Measurements from ENCODE around the gene KCNMA1. TPM values are rescaled to one million over a fixed set of nuclear protein-coding genes. Genes with fewer than 3 reads are reported as not detected.

KCNMA1 gene
- total RNA-seq, 3 donors from 2014 or later: 45.4 to 312 (median 62.4) TPM

DNA sequence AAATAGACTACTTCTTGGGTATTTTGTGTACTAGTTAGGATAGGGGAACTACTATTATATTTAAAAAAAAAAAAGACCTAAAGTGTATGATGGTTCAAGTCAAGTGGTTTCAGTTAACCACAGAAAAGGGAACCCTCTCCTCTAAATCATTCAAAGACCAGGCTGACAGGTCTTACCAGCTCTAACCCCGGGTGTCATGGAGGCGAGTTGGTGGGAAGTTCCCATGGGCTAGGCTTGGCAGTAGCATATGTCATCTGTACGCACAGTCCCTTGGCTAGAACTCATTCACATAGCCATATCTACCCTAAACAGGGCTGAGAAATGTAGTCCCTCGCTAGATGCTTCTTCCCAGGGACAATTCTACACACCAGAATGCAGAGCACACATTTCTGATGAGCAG lies 37.7 kb upstream of the KCNMA1 start:
- Histone ChIP-seq H3K36me3 (ENCODE audit: low read depth) (no peaks in the 10 kb centered on the region), H3K4me3 (no peak overlapping the region), H3K9me3 (no peaks in the 10 kb centered on the region), H3K4me1 (ENCODE audit: low read depth) (no peaks in the 10 kb centered on the region)
- TF ChIP-seq CTCF (IDR thresholded peaks at IDR 0.05): no peak
- ATAC-seq: no peak
- intact Hi-C loops (cut with DNase I, micrococcal nuclease): no loop called here
- no peak for DNase-seq

- no peaks in the 10 kb centered on the region for H3K4me1 ChIP-seq (ENCODE audit: low read depth)
- intact Hi-C loops (cut with DNase I, micrococcal nuclease): no loop called here
- no peak overlapping the region for H3K4me3 ChIP-seq
- ATAC-seq (peak; percentile 66), DNase-seq (no peak)
- no peak for TF ChIP-seq CTCF (IDR thresholded peaks at IDR 0.05)
- H3K9me3 ChIP-seq: no peaks in the 10 kb centered on the region
- H3K36me3 ChIP-seq (ENCODE audit: low read depth): no peaks in the 10 kb centered on the region
Measured at GRCh38 chr10:77673515-77674140, 36.0 kb upstream of the KCNMA1 start.

- Histone ChIP-seq H3K36me3 (ENCODE audit: low read depth) (no peaks in the 10 kb centered on the region), H3K4me3 (no peak overlapping the region), H3K9me3 (no peaks in the 10 kb centered on the region), H3K4me1 (ENCODE audit: low read depth) (no peaks in the 10 kb centered on the region)
- DNase-seq (no peak), ATAC-seq (peak; percentile 12)
- TF ChIP-seq CTCF (IDR thresholded peaks at IDR 0.05): no peak
- intact Hi-C loops (cut with DNase I, micrococcal nuclease): no loop called here
Measured at GRCh38 chr10:77673101-77673500, 35.5 kb upstream of the KCNMA1 start.

DNA sequence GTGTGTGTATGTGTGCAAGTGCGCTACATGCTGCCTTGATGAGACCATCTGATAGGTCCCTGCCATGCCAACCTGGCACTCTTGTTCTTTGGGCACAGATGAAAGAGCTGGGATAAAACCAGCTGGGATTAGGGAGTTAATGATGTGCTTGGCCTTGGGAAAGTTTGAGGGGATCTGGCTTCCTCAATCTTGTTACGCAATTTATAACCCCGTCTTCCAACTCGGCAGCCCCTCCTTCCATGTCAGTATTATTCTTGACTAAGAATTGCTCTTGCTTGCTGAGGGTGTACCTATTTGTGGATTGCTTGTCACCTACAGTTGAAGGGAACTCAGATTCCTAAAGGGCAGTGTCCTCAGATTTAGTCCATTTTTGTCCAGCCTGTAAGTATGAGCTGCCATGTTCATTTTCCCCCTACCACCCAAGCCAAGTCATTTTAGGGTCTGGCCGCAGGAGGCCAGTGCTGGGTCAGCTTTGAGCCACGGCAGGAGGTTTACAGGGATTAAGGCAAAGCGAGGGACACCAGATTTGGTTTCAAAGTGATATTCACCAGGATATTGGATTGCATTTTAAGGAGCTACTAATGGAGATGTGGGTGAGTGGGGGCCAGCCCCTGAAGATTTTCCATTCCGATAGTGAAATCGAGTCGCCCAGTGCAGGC lies 34.1 kb upstream of the KCNMA1 start:
- no peaks in the 10 kb centered on the region for H3K4me1 ChIP-seq (ENCODE audit: low read depth)
- intact Hi-C loops (cut with DNase I, micrococcal nuclease): no loop called here
- TF ChIP-seq CTCF (IDR thresholded peaks at IDR 0.05): no peak
- no peak overlapping the region for H3K4me3 ChIP-seq
- ATAC-seq (peak; percentile 12), DNase-seq (no peak)
- H3K9me3 ChIP-seq: no peaks in the 10 kb centered on the region
- no peaks in the 10 kb centered on the region for H3K36me3 ChIP-seq (ENCODE audit: low read depth)

GRCh38 chr10:77670817-77671443 lies 33.3 kb upstream of the KCNMA1 start:
- no peaks in the 10 kb centered on the region for H3K4me1 ChIP-seq (ENCODE audit: low read depth)
- H3K9me3 ChIP-seq: no peaks in the 10 kb centered on the region
- no peak for DNase-seq
- no peak overlapping the region for H3K4me3 ChIP-seq
- no peak for TF ChIP-seq CTCF (IDR thresholded peaks at IDR 0.05)
- intact Hi-C loops (cut with DNase I, micrococcal nuclease): no loop called here
- H3K36me3 ChIP-seq (ENCODE audit: low read depth): no peaks in the 10 kb centered on the region
- ATAC-seq: no peak
